Spinal cord (tissue), 4 donors: Measurements from ENCODE around the gene CLEC4A. TPM values are rescaled to one million over a fixed set of nuclear protein-coding genes. Genes with fewer than 3 reads are reported as not detected.

Experiments used
- polyA plus RNA-seq, 2 donors: library from polyadenylated mRNA; unstranded; fragments of 120-200 nt; gene quantifications; one replicate each; pipeline ENCODE4 v1.2.1, GENCODE V29; 2013; ENCODE audit not compliant: insufficient read length in 2 of 2
- total RNA-seq, 2 donors: library from RNA; depleted of rRNA in 1 of 2; stranded (reverse); fragments of 120-200 nt in 1 of 2; fragments of >200 nt in 1 of 2; gene quantifications; one replicate each; pipeline versions ENCODE4 v1.2.3 to v1.2.4, GENCODE V29; 2013 to 2014

The CLEC4A gene
- total and polyA plus RNA-seq, 4 donors, result 2.9 to 4.0 (median 3.3) TPM

Other genes starting within 250 kb of the CLEC4A start
- gene SLC2A3, start 187.4 kb upstream of the CLEC4A start, total RNA-seq, result 100 to 1,000 TPM; 132 to 210 TPM
- 10 to 100 TPM; 28.5 to 63.6 TPM for gene SLC2A3, start 187.4 kb upstream of the CLEC4A start, polyA plus RNA-seq
- 10 to 100 TPM in 1 of 2 donors, 1 to 10 TPM in 1; 9.5 to 11.6 TPM for gene FOXJ2, start 90.9 kb upstream of the CLEC4A start, total RNA-seq
- 10 to 100 TPM; 17.8 to 18.7 TPM for gene FOXJ2, start 90.9 kb upstream of the CLEC4A start, polyA plus RNA-seq
- gene C3AR1, start 57.3 kb upstream of the CLEC4A start, total RNA-seq, result 10 to 100 TPM in 1 of 2 donors, 1 to 10 TPM in 1; 6.0 to 14.8 TPM
- 1 to 10 TPM; 3.8 to 6.9 TPM for gene C3AR1, start 57.3 kb upstream of the CLEC4A start, polyA plus RNA-seq
- 100 to 1,000 TPM in 1 of 2 donors, 10 to 100 TPM in 1; 82.9 to 132 TPM for gene NECAP1, start 41.3 kb upstream of the CLEC4A start, total RNA-seq
- 100 to 1,000 TPM; 134 to 151 TPM for gene NECAP1, start 41.3 kb upstream of the CLEC4A start, polyA plus RNA-seq
- gene ZNF705A, start 33.4 kb downstream of the CLEC4A start, total RNA-seq, result not detected
- under 1 TPM in 1 of 2 donors, not detected in 1; 0.06 TPM for gene ZNF705A, start 33.4 kb downstream of the CLEC4A start, polyA plus RNA-seq
- under 1 TPM in 1 of 2 donors, not detected in 1; 0.22 TPM for gene FAM90A1, start 104.0 kb downstream of the CLEC4A start, total RNA-seq
- gene FAM90A1, start 104.0 kb downstream of the CLEC4A start, polyA plus RNA-seq, result 1 to 10 TPM; 5.3 to 8.7 TPM